Limb (tissue), 2 donors: ENCODE data around the gene BEND7.
"Not testable (repeated sequence)": the region's sequence is repeated elsewhere in the genome, so short reads cannot be mapped to it uniquely, and the experiment has no call there.

Source experiments
- DNase-seq, 2 donors: peaks; one replicate each; pipeline ENCODE4 v3.0.0-alpha.2; 2016; ENCODE audit errors: extremely low spot score in 2 of 2

Gene BEND7, protein sequence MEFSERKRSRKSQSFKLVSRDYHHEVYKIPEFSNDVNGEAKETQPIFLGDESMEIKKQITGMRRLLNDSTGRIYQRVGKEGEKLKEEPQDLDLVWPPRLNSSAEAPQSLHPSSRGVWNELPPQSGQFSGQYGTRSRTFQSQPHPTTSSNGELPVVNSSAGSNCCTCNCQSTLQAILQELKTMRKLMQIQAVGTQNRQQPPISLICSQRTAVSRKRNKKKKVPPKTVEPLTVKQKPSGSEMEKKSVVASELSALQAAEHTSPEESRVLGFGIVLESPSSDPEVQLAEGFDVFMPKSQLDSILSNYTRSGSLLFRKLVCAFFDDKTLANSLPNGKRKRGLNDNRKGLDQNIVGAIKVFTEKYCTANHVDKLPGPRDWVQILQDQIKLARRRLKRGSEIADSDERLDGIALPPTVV

GRCh38 chr10:13528875-13529713 lies at the start of gene BEND7:
Gene BEND7, minus strand, starts transcription at chr10:13529014. Its CDS starts 481 bp downstream, at chr10:13528533.
- DNase-seq: peak in 1 of 2 donors; percentile 55

GRCh38 chr10:13573960-13574359 lies 45.1 kb upstream of the BEND7 start:
- DNase-seq: no peak

DNA sequence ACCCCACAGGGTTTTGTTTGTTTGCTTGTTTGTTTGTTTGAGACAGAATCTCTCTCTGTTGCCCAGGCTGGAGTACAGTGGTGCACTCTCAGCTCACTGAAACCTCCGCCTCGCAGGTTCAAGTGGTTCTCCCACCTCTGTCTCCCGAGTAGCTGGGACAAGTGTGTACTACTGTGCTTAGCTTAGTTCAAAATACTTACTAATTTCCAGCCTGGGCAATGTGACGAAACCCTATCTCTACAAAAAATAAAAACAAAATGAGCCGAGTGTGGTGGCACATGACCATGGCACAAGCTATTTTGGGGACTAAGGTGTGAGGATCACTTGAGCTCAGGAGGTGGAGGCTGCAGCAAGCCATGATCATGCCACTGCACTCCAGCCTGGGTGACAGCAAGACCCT lies 42.7 kb upstream of the BEND7 start:
- DNase-seq: no peak

GRCh38 chr10:13567030-13567429 lies 38.2 kb upstream of the BEND7 start:
- no peak for DNase-seq

DNA sequence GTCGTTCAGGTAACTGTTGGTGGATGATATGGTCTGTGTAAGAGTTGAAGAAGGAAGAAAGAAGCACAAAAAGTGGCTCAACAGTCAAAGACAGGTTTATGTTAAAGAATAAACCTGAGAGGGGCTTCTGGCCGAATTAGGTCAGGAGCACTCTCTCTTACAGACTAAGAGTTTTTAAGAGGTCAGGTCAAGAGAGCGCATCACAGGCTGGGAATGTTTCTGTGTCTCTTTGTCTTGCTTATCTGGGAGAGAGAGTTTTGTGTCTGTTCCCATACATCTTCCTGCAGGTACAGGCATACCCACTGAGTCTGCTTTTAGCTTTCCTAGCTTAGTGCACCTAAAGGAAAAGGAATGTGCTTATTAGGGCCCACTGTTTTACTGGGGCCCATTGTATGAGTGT lies 35.8 kb upstream of the BEND7 start:
- DNase-seq: no peak

DNA sequence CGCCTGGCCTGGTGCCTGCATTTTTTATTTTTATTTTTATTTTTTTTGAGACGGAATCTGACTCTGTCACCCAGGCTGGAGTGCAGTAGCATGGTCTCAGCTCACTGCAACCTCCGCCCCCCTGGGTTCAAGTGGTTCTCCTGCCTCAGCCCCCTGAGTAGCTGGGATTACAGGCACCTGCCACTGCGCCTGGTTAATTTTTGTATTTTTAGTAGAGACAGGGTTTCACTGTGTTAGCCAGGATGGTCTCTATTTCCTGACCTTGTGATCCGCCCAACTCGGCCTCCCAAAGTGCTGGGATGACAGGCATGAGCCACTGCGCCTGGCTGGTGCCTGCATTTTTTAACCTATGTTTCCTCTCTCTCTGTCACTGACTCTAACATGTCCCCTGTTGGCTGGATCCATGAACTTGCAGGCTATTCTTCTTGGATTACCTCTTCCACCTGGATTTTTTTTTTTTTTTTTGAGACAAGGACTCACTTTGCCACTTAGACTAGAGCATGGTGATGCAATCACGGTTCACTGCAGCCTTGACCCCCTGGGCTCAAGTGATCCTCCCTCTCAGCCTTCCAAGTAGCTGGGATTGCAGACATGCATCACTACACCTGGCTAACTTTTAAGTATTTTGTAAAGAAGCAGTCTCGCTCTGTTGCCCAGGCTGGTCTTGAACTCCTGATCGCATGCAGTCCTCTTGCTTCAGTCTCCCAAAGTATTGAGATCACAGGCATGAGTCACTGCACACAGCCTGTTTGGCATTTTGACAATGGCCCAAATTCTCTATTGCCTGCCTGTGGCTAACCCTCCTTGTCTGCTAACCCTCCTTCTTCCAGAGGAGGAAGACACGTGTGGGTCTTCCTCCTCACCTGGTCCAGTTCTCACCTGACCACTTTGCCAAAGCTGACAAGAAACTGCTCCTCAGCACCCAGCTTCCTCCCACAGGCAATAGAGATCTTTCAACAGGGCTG lies 34.9 kb upstream of the BEND7 start:
- DNase-seq: no peak

DNA sequence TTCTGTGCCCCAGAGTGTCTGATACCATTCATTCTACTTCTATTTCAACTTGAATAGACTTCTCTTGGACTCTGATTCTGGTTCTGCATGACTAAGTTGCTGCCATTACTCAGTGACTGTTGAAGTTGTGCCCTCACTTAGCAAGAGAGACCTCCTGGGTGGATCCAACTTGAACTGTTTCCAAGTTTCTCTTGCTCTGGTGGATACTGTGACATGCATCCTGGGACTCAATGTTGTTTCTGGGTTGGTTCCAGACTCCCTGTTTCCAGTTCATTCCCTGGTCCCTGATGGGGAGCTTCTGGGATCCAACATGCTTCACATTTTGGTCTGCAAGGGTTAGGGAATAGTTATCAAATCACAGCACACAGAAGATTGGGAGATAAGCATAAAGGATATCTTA lies 31.8 kb upstream of the BEND7 start:
- no peak for DNase-seq

GRCh38 chr10:13559124-13559700 lies 30.4 kb upstream of the BEND7 start:
- DNase-seq: no peak

DNA sequence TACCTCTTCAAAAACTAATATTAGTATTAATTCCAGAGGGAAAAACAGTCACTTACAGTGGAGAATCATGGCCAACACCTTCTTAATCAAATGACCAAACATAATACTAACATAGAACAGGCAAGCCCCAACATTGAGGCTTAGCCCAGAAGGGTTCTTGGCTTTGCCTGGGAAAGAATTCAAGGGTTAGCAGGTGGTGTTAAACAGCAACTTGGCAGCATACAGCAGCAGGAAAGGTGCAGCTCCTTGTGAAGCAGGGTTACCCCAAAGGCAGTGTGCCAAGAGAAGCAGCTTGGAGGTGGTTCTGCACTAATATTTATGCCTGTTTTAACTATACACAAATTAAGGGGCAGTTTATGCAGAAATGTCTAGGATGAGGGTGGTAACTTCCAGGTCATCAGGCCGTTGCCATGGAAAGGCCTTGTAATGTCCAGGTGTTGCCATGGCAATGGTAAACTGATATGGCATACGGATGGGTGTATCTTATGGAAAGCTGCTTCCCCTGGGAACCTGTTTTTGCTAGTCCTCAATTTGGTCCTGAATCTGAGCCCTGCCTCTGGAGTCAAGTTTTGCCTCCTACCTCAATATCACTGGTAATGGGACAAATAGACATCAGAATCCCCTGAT lies 27.2 kb upstream of the BEND7 start:
- no peak for DNase-seq

DNA sequence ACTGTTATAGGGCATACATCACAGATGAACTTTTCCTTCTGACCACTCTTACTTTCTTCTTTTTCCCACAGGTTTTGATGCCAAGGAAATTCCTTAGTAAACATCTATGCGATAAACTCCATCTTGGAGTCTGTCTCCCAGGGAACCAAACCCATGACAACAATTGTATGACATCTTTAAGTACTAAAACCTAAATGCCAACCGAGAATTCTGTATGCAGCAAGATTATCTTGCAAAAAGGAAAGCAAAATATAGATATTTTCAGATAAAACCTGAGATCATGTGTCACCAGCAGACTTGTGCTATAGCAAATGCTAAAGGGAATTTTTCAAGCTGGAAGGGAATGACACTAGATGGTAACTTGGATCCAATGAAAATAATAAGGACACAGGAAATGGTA lies 22.0 kb upstream of the BEND7 start:
- no peak for DNase-seq

- no peak for DNase-seq
Observed at GRCh38 chr10:13542533-13542932, 13.7 kb upstream of the BEND7 start.

DNA sequence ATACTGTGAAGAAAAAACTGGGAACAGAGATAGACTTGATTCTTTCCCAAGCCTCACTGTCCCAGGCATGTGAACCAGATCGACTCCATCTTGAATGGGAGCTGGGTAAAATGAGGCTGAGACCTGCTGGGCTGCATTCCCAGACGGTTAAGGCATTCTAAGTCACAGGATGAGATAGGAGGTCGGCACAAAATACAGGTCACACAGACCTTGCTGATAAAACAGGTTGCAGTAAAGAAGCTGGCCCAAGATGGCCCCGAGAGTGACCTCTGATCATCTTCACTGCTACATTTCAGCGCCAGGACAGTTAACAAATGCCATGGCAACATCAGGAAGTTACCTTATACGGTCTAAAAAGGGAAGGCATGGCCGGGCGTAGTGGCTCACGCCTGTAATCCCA lies 9.2 kb upstream of the BEND7 start:
- not testable (repeated sequence) for DNase-seq

DNA sequence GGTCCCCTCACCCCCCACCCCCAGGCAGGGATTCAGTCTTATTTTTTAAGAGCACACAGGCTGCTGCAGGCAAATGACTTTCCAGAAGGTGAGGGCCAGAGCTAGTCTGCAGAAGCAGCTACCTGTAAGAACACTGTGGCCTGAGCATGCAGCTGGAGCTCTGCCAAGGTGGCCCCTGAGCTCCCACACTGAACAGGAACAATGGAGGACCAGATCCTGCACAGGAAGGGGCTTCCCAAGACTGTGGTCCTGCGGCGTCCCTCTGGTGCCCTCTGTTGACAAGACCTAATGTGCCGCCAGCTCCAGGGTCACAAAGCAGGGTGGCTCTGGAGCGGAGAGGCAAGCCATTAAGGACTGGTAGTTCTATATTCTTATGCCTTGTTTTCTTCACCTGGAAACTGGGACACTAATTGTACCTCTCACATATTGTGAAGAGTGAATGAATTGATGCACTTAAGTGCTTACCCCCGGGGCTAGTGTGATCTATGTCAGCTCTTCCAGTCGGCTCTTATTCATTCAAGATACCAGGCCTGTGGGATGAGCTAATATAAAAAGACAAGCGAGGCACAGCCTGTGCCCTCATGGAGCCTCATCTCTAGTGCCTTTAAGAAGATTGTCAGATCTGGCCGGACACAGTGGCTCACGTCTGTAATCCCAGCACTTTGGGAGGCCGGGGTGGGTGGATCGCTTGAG lies 8.0 kb upstream of the BEND7 start:
- DNase-seq: peak in 1 of 2 donors; percentile 57

- no peak for DNase-seq
Observed at GRCh38 chr10:13535346-13535745, 6.5 kb upstream of the BEND7 start.

- DNase-seq: no peak
Observed at GRCh38 chr10:13529714-13529973, 830 bp upstream of the BEND7 start.

DNA sequence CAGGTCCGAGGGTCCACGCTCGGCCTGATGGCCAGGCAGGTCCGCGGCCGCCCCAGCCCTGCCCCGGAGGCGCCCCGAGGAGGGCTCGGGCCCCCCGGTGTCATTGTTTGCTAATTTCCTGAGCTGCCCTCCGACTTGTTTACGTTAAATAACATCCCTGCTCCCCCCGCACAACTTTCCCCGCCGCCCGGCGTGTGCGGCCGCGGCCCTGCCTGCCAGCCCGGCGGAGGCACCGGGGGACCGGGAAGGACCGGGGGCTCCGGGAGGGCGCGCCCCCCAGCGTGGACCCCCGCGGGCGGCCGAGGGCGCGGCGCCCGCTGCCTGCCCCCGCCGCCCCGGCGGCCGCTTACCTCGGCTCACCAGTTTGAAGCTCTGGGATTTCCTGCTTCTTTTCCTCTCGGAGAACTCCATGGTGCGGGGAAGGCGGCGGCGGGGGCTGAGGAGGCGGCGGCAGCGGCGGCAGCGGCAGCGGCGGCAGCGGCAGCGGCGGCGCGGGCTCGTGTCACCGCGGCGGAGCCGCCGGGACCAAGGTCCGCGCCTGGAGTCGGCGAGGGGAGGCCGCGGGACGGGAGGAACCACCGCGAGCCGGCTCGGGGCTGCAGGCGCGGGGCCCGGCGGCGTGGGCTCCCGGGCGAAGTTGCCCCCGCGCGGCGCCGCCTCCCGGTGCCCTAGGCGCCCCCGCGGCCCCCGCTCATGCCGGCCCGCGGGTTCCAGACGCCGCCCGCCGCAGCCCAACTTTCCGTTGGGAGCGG lies 515 bp downstream of the BEND7 start:
- DNase-seq: peak in 1 of 2 donors; percentile 63

DNA sequence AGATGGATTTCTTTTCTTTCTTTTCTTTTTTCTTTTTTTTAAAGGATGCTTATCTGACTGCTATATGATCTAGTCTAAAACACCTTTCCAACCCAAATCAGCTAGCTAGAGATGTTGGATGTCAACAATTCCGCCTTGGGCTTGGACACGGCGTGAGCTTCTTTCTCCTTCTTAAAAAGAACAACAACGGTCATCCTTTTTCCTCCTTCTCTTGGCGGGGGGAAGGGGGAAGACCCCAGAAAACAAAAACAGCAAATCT lies 1.0 kb downstream of the BEND7 start:
- no peak for DNase-seq

DNA sequence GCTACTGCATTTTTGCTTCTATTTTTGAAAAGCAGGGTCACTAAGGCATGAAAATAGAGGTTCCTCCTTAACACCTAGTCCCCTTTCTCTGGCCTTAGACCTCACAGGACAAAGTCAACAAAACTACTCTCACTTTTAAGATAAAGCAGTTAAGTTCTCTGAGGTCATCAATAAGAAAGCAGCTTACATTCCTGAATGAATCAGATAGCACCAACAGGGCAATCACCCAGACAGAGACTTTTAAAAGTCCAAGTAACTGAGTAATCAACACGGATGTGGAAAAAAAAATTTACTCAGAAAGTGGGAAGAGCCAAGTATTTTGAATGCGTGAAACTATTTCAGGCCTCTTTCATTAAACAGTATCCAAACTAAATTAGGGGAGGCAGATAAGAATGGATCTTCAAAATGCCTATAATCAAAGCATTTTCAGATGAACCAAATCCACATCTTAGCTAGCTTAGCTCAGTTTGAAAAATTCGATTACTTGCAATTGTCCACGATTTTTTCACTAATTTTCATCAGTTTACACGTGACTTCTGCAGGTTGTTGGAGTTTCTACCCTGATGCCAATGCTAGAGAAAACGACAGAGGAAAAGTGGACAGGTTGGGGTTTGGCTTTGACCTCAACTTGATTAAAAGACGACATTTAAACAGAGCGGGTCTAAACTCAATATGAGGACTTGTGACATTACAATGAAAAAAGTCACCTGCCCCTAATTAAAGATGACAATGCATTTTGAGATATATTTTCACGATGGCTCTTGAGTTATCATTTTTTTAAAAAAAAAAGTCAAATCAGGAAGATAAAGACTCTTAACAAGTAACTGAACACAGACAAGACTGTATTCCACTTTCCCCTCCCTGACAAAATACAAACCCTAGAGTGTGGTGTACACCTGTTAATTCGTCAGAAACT lies 1.6 kb downstream of the BEND7 start:
- no peak for DNase-seq

- DNase-seq: no peak
Observed at GRCh38 chr10:13525663-13526062, 3.2 kb downstream of the BEND7 start.
